RWPE2 (cell line): ENCODE results near the gene NANOS3.
"Not testable (repeated sequence)": the region's sequence is repeated elsewhere in the genome, so short reads cannot be mapped to it uniquely, and the experiment has no call there.

Source experiments
- ATAC-seq: fragments of 200-7000 bp; cut with Tn5 transposase; 3 replicates; pipeline ENCODE4 v1.9.1; 2021; ENCODE audit warnings: low read depth
- DNase-seq: peaks from one replicate; pipeline ENCODE4 v3.0.0-alpha.2; 2020; ENCODE audit warnings: low spot score
- H3K27ac ChIP-seq: fragments of 450-650 bp; 2 replicates; pipeline ENCODE4 v1.5.1; 2017; ENCODE audit warnings: mild to moderate bottlenecking; ENCODE audit not compliant: poor library complexity, severe bottlenecking
- H3K27me3 ChIP-seq: fragments of 250-450 bp; sonication (Bioruptor Pico); 2 replicates; pipeline ENCODE4 v1.5.1; 2021; ENCODE audit warnings: mild to moderate bottlenecking, moderate library complexity; ENCODE audit not compliant: insufficient read depth, poor library complexity, severe bottlenecking
- H3K36me3 ChIP-seq: fragments of 250-450 bp; sonication (Bioruptor Pico); 2 replicates; pipeline ENCODE4 v1.5.1; 2020; ENCODE audit warnings: low read depth, mild to moderate bottlenecking, moderate library complexity
- H3K4me1 ChIP-seq: fragments of 250-450 bp; sonication (Bioruptor Pico); 2 replicates; pipeline ENCODE4 v1.5.1; 2021; ENCODE audit warnings: mild to moderate bottlenecking, moderate library complexity; ENCODE audit not compliant: insufficient read depth, poor library complexity, severe bottlenecking
- H3K4me3 ChIP-seq: fragments of 250-450 bp; sonication (Bioruptor Pico); 2 replicates; pipeline ENCODE4 v1.5.1; 2021; ENCODE audit warnings: mild to moderate bottlenecking, moderate library complexity; ENCODE audit not compliant: severe bottlenecking
- H3K9me3 ChIP-seq: fragments of 250-450 bp; sonication (Bioruptor Pico); 2 replicates; pipeline ENCODE4 v1.5.1; 2021; ENCODE audit warnings: mild to moderate bottlenecking, moderate library complexity; ENCODE audit not compliant: severe bottlenecking
- TF ChIP-seq, protein P1 (sequence below): fragments of 450-650 bp; IDR thresholded peaks from one replicate; pipeline ENCODE4 v1.5.1; 2017; ENCODE audit warnings: mild to moderate bottlenecking, moderate library complexity; ENCODE audit not compliant: poor library complexity, severe bottlenecking

The NANOS3 gene

DNA sequence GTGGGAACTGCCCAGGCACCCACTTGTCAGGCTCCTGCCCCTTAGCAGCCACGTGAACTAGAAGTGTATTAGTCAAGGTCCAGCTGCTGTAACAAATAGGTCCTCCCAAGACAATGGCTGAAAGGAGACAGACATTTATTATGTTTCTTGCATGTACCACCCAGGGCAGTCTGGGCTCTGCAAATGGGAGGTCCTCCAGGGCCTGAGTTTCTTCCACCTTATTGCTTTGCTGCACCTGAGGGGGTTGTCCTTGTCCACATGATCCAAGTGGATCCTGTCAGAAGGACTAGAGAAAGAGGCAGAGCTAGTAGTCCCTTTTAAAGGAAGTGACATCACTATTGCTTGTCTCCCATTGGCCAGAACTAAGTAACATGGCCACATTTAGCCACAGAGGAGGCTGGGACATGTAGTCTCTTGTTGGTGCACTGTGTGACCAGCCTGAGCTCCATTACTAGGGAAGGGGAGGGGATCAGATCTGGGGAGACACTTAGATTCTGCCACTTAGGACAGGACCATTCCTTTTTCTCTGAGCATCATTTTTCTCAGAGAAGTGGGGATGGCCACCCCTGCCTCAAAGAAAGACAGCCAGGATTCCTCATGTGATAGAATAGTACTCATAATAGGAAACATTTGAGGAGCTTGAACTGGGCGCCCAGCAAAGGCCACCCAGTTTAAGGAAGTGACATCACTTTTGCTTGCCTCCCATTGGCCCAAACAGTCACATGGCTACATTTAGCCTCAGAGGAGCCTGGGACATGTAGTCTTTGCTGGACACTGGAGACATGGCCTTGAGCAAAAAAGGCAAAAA is 44.2 kb downstream of the NANOS3 start:
- Histone ChIP-seq H3K9me3 (no peaks in the 10 kb centered on the region), H3K4me3 (no peak overlapping the region), H3K27ac (no peak overlapping the region), H3K27me3 (no peaks in the 10 kb centered on the region), H3K36me3 (peaks cover 64% of the 10 kb centered on the region), H3K4me1 (no peaks in the 10 kb centered on the region)
- ATAC-seq: peak; percentile 79
- TF ChIP-seq, protein P1, sequence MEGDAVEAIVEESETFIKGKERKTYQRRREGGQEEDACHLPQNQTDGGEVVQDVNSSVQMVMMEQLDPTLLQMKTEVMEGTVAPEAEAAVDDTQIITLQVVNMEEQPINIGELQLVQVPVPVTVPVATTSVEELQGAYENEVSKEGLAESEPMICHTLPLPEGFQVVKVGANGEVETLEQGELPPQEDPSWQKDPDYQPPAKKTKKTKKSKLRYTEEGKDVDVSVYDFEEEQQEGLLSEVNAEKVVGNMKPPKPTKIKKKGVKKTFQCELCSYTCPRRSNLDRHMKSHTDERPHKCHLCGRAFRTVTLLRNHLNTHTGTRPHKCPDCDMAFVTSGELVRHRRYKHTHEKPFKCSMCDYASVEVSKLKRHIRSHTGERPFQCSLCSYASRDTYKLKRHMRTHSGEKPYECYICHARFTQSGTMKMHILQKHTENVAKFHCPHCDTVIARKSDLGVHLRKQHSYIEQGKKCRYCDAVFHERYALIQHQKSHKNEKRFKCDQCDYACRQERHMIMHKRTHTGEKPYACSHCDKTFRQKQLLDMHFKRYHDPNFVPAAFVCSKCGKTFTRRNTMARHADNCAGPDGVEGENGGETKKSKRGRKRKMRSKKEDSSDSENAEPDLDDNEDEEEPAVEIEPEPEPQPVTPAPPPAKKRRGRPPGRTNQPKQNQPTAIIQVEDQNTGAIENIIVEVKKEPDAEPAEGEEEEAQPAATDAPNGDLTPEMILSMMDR: no peak
- DNase-seq: no peak

DNA sequence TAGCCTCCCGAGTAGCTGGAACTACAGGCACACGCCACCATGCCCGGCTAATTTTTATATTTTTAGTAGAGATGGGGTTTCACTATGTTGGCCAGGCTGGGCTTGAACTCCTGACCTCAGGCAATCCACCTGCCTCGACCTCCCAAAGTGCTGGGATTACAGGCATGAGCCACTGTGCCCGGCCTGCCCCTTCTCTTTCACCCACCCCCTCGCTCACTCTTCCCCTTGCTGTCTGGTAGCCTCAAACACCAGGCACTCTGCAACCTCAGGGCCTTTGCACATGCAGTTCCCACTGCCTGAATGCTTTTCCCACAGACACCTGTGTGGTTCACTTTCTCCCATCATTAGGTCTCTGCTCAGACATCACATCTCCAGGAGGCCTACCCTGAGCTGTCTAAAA is 45.2 kb downstream of the NANOS3 start:
- H3K27ac ChIP-seq, H3K4me1 ChIP-seq, H3K27me3 ChIP-seq, H3K4me3 ChIP-seq, DNase-seq, H3K9me3 ChIP-seq, ATAC-seq: not testable (repeated sequence)
- peaks cover 63% of the 10 kb centered on the region for H3K36me3 ChIP-seq

DNA sequence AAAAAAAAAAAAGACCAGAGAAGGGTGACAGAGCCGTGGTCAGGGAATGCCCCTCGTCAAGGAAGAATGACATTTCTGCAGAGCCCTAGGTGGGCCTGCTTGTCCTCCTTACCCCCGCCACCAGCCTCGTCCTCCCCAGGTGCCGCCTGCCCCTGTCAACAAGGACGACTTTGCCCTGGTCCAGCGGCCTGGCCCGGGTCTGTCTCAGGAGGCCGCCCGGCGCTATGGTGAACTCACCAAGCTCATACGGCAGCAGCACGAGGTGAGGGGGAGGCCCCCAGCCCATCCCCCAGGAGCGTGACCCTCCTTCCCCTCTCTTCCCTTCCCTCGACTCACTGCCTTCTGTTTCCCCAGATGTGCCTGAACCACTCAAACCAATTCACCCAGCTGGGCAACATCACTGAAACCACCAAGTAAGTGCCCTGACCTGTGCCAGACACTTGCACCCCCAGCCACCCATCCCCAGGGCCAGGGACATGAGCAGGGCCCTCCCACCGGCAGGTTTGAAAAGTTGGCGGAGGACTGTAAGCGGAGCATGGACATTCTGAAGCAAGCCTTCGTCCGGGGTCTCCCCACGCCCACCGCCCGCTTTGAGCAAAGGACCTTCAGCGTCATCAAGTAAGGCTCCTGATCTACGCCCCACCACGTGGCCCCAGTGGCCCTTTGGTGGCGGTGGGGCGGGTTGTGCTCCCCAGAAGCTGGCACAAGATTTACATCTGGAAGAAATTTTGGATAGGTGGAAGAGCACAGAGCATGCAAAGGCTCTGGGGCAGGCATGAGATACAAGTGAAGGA is 46.5 kb downstream of the NANOS3 start:
- H3K27me3 ChIP-seq: no peaks in the 10 kb centered on the region
- peaks cover 61% of the 10 kb centered on the region for H3K36me3 ChIP-seq
- no peaks in the 10 kb centered on the region for H3K4me1 ChIP-seq
- no peak for ATAC-seq
- no peak overlapping the region for H3K27ac ChIP-seq
- TF ChIP-seq, protein P1: no peak
- H3K9me3 ChIP-seq: no peaks in the 10 kb centered on the region
- no peak overlapping the region for H3K4me3 ChIP-seq
- DNase-seq: no peak

DNA sequence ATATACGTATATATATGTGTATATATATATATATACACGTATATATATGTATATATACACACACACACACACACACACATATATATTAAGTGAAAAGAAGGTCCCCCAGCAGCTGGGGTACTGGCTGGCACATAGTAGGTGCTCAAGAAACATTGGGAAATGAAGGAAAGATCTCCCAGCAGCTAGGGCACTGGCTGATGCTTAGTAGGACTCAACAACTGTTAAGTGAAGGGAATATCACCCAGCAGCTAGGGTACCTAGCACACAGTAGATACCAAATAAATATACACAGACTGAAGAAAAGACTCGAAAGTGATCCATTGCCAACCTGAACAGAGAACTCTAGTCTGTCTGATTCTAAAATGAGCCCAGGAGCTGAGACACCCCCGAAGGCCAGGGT is 49.1 kb downstream of the NANOS3 start:
- no peaks in the 10 kb centered on the region for H3K9me3 ChIP-seq
- ATAC-seq: no peak
- H3K4me1 ChIP-seq: no peaks in the 10 kb centered on the region
- no peaks in the 10 kb centered on the region for H3K27me3 ChIP-seq
- no peak overlapping the region for H3K4me3 ChIP-seq
- peaks cover 40% of the 10 kb centered on the region for H3K36me3 ChIP-seq
- TF ChIP-seq, protein P1: no peak
- DNase-seq: no peak
- no peak overlapping the region for H3K27ac ChIP-seq

DNA sequence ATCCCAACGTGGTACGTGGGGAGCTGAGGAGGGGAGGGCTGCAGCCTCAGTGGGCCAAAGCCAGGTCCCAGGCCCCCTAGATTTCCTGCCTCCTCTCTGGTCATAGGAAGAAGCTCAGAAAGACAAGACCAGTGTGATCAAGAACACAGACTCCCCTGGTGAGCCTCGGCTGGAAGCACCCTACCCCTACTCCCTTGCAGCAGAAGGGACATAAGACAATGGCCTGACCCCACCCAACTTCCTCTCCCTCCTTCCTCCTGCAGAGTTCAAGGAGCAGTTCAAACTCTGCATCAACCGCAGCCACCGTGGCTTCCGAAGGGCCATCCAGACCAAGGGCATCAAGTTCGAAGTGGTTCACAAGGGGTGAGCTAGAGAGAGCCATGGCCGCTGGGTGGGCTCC is 49.8 kb downstream of the NANOS3 start:
- Histone ChIP-seq H3K4me3 (no peak overlapping the region), H3K27me3 (no peaks in the 10 kb centered on the region), H3K27ac (no peak overlapping the region), H3K36me3 (peaks cover 33% of the 10 kb centered on the region), H3K4me1 (no peaks in the 10 kb centered on the region), H3K9me3 (no peaks in the 10 kb centered on the region)
- no peak for DNase-seq
- no peak for ATAC-seq
- TF ChIP-seq, protein P1: no peak
